GM12891 (cell line): ENCODE measurements around the gene MCTP1.

Source experiments
- POLR2A ChIP-seq: IDR thresholded peaks from 2 replicates; pipeline ENCODE4 v1.6.1; 2011; ENCODE audit warnings: low read depth, low read length, control low read depth
- POLR2AphosphoS5 ChIP-seq: IDR thresholded peaks from 2 replicates; pipeline ENCODE4 v1.6.1; 2011; ENCODE audit warnings: low read depth, low read length, control low read depth
- SPI1 ChIP-seq: IDR thresholded peaks from 2 replicates; pipeline ENCODE4 v1.6.1; 2011; ENCODE audit warnings: low read depth, low read length, control low read depth
- TAF1 ChIP-seq: IDR thresholded peaks from 2 replicates; pipeline ENCODE4 v1.6.1; 2011; ENCODE audit warnings: low read depth, low read length, control low read depth

DNA sequence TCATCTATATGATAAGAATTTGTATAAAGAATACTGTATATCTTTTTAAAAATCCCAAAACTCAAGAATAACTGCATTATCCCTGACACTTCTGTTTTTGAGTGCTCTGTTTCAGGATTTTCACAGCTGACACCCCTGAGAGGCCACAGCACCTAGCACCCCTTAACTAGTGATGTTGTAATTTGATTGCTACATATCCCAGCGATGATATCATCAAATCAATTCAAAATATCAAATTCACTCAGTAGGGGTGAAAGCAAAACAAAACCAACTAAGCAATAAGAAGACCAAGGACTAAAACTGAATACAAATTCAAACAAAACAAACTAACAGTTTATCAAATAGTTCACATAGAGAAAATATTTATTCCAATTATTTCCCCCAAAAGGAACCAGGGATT lies 184.3 kb downstream of the MCTP1 start:
- no peak for TF ChIP-seq POLR2A
- no peak for TF ChIP-seq POLR2AphosphoS5
- TF ChIP-seq TAF1, result no peak
- TF ChIP-seq SPI1, result no peak
